Activated CD8-positive, alpha-beta T cell treated with anti-CD3 and anti-CD28 coated beads for 36 hours (primary cell): ENCODE measurements around the gene CTNNA2. TPM values are rescaled to one million over a fixed set of nuclear protein-coding genes. Genes with fewer than 3 reads are reported as not detected.
"Not testable (repeated sequence)": the region's sequence is repeated elsewhere in the genome, so short reads cannot be mapped to it uniquely, and the experiment has no call there.

Experiments used
- ATAC-seq: fragments of 200-7000 bp; cut with Tn5 transposase; one replicate; pipeline ENCODE4 v1.10.0; 2021; ENCODE audit warnings: mild to moderate bottlenecking, moderate library complexity
- CTCF ChIA-PET: fragments of 350-600 bp; sonication (Branson Sonifier 250); formaldehyde crosslinking; loops from one replicate; lab custom pipeline; 2021; ENCODE audit warnings: antibody characterized with exemption; lab: Charles Lee
- POLR2A ChIA-PET: fragments of 350-600 bp; sonication (Branson Sonifier 250); formaldehyde crosslinking; loops from one replicate; lab custom pipeline; 2021; ENCODE audit warnings: antibody characterized with exemption; lab: Charles Lee
- DNase-seq: peaks from one replicate; pipeline ENCODE4 v3.0.0-alpha.2; 2020
- H3K27ac Mint-ChIP-seq: one replicate; pipeline ENCODE4 v1.8.0; 2021; ENCODE audit warnings: mild to moderate bottlenecking, mixed read lengths
- H3K27me3 Mint-ChIP-seq: one replicate; pipeline ENCODE4 v1.8.0; 2021; ENCODE audit warnings: mixed read lengths
- H3K36me3 Mint-ChIP-seq: one replicate; pipeline ENCODE4 v1.8.0; 2021; ENCODE audit warnings: low read depth, mixed read lengths
- H3K4me1 Mint-ChIP-seq: one replicate; pipeline ENCODE4 v1.8.0; 2021; ENCODE audit warnings: low read depth, mixed read lengths
- H3K4me3 Mint-ChIP-seq: one replicate; pipeline ENCODE4 v1.8.0; 2021; ENCODE audit warnings: mild to moderate bottlenecking, moderate library complexity, mixed read lengths
- H3K9me3 Mint-ChIP-seq: one replicate; pipeline ENCODE4 v1.8.0; 2021; ENCODE audit warnings: mixed read lengths
- intact Hi-C: fragments of 100-400 bp; cut with micrococcal nuclease; formaldehyde crosslinking; loops from one replicate; pipeline ENCODE4 v1.10.0; 2022
- total RNA-seq, 2 experiments: library from RNA; stranded (reverse); gene quantifications; one replicate each; pipeline ENCODE4 v1.2.3, GENCODE V29; 2021
- TF ChIP-seq, protein P1 (sequence below): fragments of 200-600 bp; IDR thresholded peaks from one replicate; pipeline ENCODE4 v1.8.0; 2022; ENCODE audit warnings: antibody characterized with exemption, mild to moderate bottlenecking

CTNNA2 gene
- total RNA-seq, 2 experiments from 2014 or later = not detected

DNA sequence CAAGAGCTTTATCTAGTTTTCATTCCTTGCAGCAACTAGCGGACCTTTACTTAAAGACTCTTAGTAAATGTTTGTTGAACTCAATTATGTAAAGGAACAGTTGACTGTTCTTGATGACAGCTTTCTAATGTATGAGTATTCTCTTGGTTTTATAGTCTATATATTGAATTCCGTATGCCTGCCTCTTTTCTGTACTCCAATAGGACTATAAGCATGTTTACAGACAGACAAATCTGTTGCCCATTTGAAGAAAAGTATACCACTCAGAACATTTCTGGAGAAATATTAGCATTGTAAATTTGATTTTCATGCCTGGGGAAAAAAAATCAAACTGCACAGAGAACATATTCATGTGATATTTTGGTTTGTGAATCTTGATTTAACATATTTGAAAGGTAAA is 682.2 kb downstream of the CTNNA2 start:
- intact Hi-C loops = no loop called here
- CTCF ChIA-PET = no interaction called here
- H3K27me3 Mint-ChIP-seq = no peaks in the 10 kb centered on the region

DNA sequence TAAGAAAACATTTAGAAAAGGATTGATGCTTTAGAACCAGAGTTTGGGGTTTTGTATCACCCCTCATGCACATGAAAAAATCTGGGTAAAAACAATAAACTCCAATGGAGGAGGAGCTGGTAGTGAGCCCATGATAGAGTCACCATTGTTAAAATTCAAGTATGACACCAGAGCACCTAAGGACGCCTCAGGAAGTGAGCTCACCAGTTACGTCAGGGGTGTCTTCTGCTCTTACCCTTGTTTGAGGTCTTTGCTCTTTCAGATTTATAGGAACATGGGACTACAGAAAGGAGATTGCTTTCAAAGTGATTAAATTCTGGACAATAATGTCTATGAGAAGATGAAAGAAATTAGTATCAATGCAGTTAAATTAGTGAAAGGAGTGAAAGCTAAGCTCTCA is 685.2 kb downstream of the CTNNA2 start:
- peaks cover 5% of the 10 kb centered on the region for H3K9me3 Mint-ChIP-seq
- H3K4me1 Mint-ChIP-seq = no peaks in the 10 kb centered on the region
- ChIA-PET POLR2A (no interaction called here), CTCF (no interaction called here)
- H3K36me3 Mint-ChIP-seq = no peaks in the 10 kb centered on the region
- no peak overlapping the region for H3K4me3 Mint-ChIP-seq
- no peak overlapping the region for H3K27ac Mint-ChIP-seq
- no peak for ATAC-seq
- H3K27me3 Mint-ChIP-seq = peaks cover 1% of the 10 kb centered on the region
- intact Hi-C loops = no loop called here
- DNase-seq = no peak
- TF ChIP-seq, protein P1, sequence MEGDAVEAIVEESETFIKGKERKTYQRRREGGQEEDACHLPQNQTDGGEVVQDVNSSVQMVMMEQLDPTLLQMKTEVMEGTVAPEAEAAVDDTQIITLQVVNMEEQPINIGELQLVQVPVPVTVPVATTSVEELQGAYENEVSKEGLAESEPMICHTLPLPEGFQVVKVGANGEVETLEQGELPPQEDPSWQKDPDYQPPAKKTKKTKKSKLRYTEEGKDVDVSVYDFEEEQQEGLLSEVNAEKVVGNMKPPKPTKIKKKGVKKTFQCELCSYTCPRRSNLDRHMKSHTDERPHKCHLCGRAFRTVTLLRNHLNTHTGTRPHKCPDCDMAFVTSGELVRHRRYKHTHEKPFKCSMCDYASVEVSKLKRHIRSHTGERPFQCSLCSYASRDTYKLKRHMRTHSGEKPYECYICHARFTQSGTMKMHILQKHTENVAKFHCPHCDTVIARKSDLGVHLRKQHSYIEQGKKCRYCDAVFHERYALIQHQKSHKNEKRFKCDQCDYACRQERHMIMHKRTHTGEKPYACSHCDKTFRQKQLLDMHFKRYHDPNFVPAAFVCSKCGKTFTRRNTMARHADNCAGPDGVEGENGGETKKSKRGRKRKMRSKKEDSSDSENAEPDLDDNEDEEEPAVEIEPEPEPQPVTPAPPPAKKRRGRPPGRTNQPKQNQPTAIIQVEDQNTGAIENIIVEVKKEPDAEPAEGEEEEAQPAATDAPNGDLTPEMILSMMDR = no peak

More for the DNA sequence above, 682.2 kb downstream of the CTNNA2 start:
- no peaks in the 10 kb centered on the region for H3K9me3 Mint-ChIP-seq
- H3K4me1 Mint-ChIP-seq = no peaks in the 10 kb centered on the region
- no peak overlapping the region for H3K27ac Mint-ChIP-seq
- no peak for DNase-seq
- ATAC-seq = no peak
- POLR2A ChIA-PET = no interaction called here
- H3K36me3 Mint-ChIP-seq = no peaks in the 10 kb centered on the region
- H3K4me3 Mint-ChIP-seq = no peak overlapping the region
- TF ChIP-seq, protein P1 = no peak

- intact Hi-C loops = no loop called here
- H3K9me3 Mint-ChIP-seq = peaks cover 8% of the 10 kb centered on the region
- DNase-seq (no peak), ATAC-seq (no peak)
- TF ChIP-seq, protein P1 = no peak
- ChIA-PET POLR2A (no interaction called here), CTCF (no interaction called here)
- H3K27ac Mint-ChIP-seq = no peak overlapping the region
- no peaks in the 10 kb centered on the region for H3K4me1 Mint-ChIP-seq
- H3K27me3 Mint-ChIP-seq = peaks cover 1% of the 10 kb centered on the region
- H3K36me3 Mint-ChIP-seq = no peaks in the 10 kb centered on the region
- no peak overlapping the region for H3K4me3 Mint-ChIP-seq
Measured at GRCh38 chr2:80199504-80199903, 686.7 kb downstream of the CTNNA2 start.

DNA sequence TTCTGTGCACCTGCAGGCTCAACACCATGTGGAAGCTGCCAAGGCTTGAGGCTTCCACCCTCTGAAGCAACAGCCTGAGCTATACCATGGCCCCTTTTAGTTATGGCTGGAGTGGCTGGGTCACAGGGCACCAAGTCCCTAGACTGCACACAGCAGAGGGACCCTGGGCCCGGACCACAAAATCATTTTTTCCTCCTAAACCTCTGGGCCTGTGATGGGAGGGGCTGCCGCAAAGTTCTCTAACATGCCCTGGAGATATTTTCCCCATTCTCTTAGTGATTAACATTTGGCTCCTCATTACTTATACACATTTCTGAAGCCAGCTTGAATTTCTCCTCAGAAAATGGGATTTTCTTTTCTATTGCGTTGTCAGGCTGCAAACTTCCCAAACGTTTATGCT is 691.1 kb downstream of the CTNNA2 start:
- POLR2A ChIA-PET, CTCF ChIA-PET, H3K4me1 Mint-ChIP-seq, H3K4me3 Mint-ChIP-seq, intact Hi-C loops, H3K36me3 Mint-ChIP-seq, DNase-seq, ATAC-seq, H3K27me3 Mint-ChIP-seq, H3K27ac Mint-ChIP-seq: not testable (repeated sequence)
- H3K9me3 Mint-ChIP-seq = peaks cover 14% of the 10 kb centered on the region

DNA sequence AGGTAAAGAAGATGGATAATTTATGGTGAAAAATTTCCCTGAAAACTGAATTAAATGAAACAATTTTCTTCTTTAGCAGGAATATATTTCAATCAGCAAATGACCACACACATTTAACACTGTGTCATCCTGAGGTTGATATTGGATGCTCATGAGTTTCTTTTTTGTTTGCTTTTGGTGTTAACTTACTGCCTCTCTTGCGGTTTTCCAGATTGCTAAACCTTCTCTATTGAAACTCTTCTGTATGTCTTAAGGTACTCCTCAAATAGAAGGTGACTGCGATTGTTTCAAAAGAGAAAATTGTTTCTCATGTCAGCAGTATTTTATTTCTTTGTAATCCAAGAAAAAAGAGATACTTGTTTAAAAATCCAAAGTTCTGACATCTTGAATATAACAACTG is 692.6 kb downstream of the CTNNA2 start:
- POLR2A ChIA-PET = no interaction called here
- intact Hi-C loops = no loop called here
- no peak overlapping the region for H3K27ac Mint-ChIP-seq

More for the DNA sequence above, 692.6 kb downstream of the CTNNA2 start:
- no peak for ATAC-seq
- Mint-ChIP-seq H3K27me3 (peaks cover 1% of the 10 kb centered on the region), H3K4me3 (no peak overlapping the region), H3K9me3 (peaks cover 17% of the 10 kb centered on the region), H3K4me1 (no peaks in the 10 kb centered on the region), H3K36me3 (no peaks in the 10 kb centered on the region)
- TF ChIP-seq, protein P1 = no peak
- no peak for DNase-seq
- CTCF ChIA-PET = interaction anchor here (0.9 kb wide), 1 partner anchor 33 kb away, joined by 4 read pairs; no protein-coding TSS in a partner anchor
